Osteocyte (in vitro differentiated cells): ENCODE data around the gene SKA3. TPM values are rescaled to one million over a fixed set of nuclear protein-coding genes. Genes with fewer than 3 reads are reported as not detected.
"Not testable (repeated sequence)": the region's sequence is repeated elsewhere in the genome, so short reads cannot be mapped to it uniquely, and the experiment has no call there.

ENCODE experiments used
- DNase-seq: peaks from one replicate; pipeline ENCODE4 v3.0.0; 2021; ENCODE audit warnings: mixed read lengths; ENCODE audit not compliant: unreplicated experiment; ENCODE audit errors: extremely low spot score
- H3K27ac Mint-ChIP-seq: one replicate; pipeline ENCODE4 v1.8.0; 2021; ENCODE audit warnings: mild to moderate bottlenecking, mixed read lengths; ENCODE audit not compliant: unreplicated experiment
- H3K27me3 Mint-ChIP-seq: one replicate; pipeline ENCODE4 v1.8.0; 2021; ENCODE audit warnings: mixed read lengths; ENCODE audit not compliant: unreplicated experiment
- H3K36me3 Mint-ChIP-seq: one replicate; pipeline ENCODE4 v1.8.0; 2021; ENCODE audit warnings: mixed read lengths; ENCODE audit not compliant: unreplicated experiment
- H3K4me1 Mint-ChIP-seq: one replicate; pipeline ENCODE4 v1.8.0; 2021; ENCODE audit warnings: mixed read lengths; ENCODE audit not compliant: unreplicated experiment
- H3K4me3 Mint-ChIP-seq: one replicate; pipeline ENCODE4 v1.8.0; 2021; ENCODE audit warnings: mild to moderate bottlenecking, moderate library complexity, mixed read lengths; ENCODE audit not compliant: unreplicated experiment
- H3K9me3 Mint-ChIP-seq: one replicate; pipeline ENCODE4 v1.8.0; 2021; ENCODE audit warnings: mixed read lengths; ENCODE audit not compliant: unreplicated experiment
- CTCF ChIP-seq: fragments of 200-600 bp; sonication (generic); IDR thresholded peaks from 2 replicates; pipeline ENCODE4 v1.5.0; 2021; ENCODE audit warnings: antibody characterized with exemption, mild to moderate bottlenecking, moderate library complexity
- total RNA-seq: library from RNA; stranded (reverse); gene quantifications from 2 replicates; pipeline ENCODE4 v1.2.1, GENCODE V29; 2021

The SKA3 gene
- total RNA-seq, 1 donor from 2014 or later: 4.0 TPM

GRCh38 chr13:21202767-21203531 is 26.6 kb upstream of the SKA3 start:
- peak; percentile 75 for DNase-seq
- Mint-ChIP-seq H3K4me3 (no peak overlapping the region), H3K27me3 (peaks cover 8% of the 10 kb centered on the region), H3K27ac (no peak overlapping the region), H3K36me3 (no peaks in the 10 kb centered on the region), H3K9me3 (peaks cover 5% of the 10 kb centered on the region), H3K4me1 (no peaks in the 10 kb centered on the region)
- no peak for TF ChIP-seq CTCF

GRCh38 chr13:21201456-21202190 is 25.3 kb upstream of the SKA3 start:
- H3K4me1 Mint-ChIP-seq, H3K9me3 Mint-ChIP-seq, H3K4me3 Mint-ChIP-seq, H3K27ac Mint-ChIP-seq, H3K36me3 Mint-ChIP-seq: not testable (repeated sequence)
- H3K27me3 Mint-ChIP-seq: peaks cover 15% of the 10 kb centered on the region
- DNase-seq: peak; percentile 54

GRCh38 chr13:21198391-21198790 is 22.0 kb upstream of the SKA3 start:
- H3K36me3 Mint-ChIP-seq, H3K9me3 Mint-ChIP-seq, H3K4me1 Mint-ChIP-seq, DNase-seq, H3K4me3 Mint-ChIP-seq, H3K27ac Mint-ChIP-seq: not testable (repeated sequence)
- H3K27me3 Mint-ChIP-seq: peaks cover 15% of the 10 kb centered on the region

GRCh38 chr13:21197606-21198225 is 21.4 kb upstream of the SKA3 start:
- not testable (repeated sequence) for H3K9me3 Mint-ChIP-seq, H3K4me3 Mint-ChIP-seq, H3K36me3 Mint-ChIP-seq, H3K4me1 Mint-ChIP-seq, DNase-seq, H3K27ac Mint-ChIP-seq
- H3K27me3 Mint-ChIP-seq: peaks cover 15% of the 10 kb centered on the region

GRCh38 chr13:21194756-21195155 is 18.4 kb upstream of the SKA3 start:
- H3K4me3 Mint-ChIP-seq, H3K27me3 Mint-ChIP-seq, H3K36me3 Mint-ChIP-seq, DNase-seq, H3K9me3 Mint-ChIP-seq, H3K4me1 Mint-ChIP-seq, H3K27ac Mint-ChIP-seq: not testable (repeated sequence)

GRCh38 chr13:21186410-21186809 is 10.1 kb upstream of the SKA3 start:
- H3K27ac Mint-ChIP-seq: not testable (repeated sequence)

GRCh38 chr13:21181671-21182070 is 5.3 kb upstream of the SKA3 start:
- TF ChIP-seq CTCF: no peak
- Mint-ChIP-seq H3K27ac (no peak overlapping the region), H3K36me3 (no peaks in the 10 kb centered on the region), H3K4me1 (peaks cover 11% of the 10 kb centered on the region), H3K27me3 (no peaks in the 10 kb centered on the region), H3K9me3 (peaks cover 3% of the 10 kb centered on the region), H3K4me3 (no peak overlapping the region)
- no peak for DNase-seq

More at GRCh38 chr13:21186410-21186809, 10.1 kb upstream of the SKA3 start:
- not testable (repeated sequence) for H3K36me3 Mint-ChIP-seq, H3K9me3 Mint-ChIP-seq, H3K4me3 Mint-ChIP-seq, H3K27me3 Mint-ChIP-seq, H3K4me1 Mint-ChIP-seq
- peak; percentile 80 for DNase-seq
